GM12874 (cell line): Measurements from ENCODE around the gene PLA2G15.

Experiments
- CTCF ChIP-seq: IDR thresholded peaks from 2 replicates; pipeline ENCODE4 v1.5.1; 2011; ENCODE audit warnings: low read depth, mild to moderate bottlenecking, control low read depth, low read length, moderate library complexity; ENCODE audit not compliant: insufficient read depth

PLA2G15 gene

GRCh38 chr16:68216240-68216639, 28.9 kb upstream of the PLA2G15 start:
- no peak for TF ChIP-seq CTCF

DNA sequence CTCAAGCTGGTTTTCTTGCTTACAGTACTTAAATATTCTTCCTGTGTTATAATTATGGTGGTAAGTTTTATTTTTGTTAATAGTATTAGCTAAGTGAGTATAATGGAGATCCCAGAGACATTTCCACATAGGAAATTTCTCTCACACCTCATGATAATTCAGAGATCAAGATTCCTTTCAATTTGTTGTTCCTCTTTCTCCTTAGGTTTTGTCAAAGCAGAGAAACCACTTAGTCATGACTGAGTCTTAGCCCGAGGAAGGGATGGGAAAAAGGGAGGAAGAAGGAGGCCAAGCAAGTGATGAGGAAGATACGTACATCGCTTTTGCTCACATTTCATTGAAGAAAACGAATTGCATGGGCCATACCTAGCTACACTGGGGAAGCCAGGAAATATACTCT, 27.7 kb upstream of the PLA2G15 start:
- no peak for TF ChIP-seq CTCF

GRCh38 chr16:68219725-68220351, 25.3 kb upstream of the PLA2G15 start:
- no peak for TF ChIP-seq CTCF

GRCh38 chr16:68223072-68223471, 22.1 kb upstream of the PLA2G15 start:
- no peak for TF ChIP-seq CTCF

- no peak for TF ChIP-seq CTCF
These were observed 19.1 kb upstream of the PLA2G15 start for GRCh38 chr16:68226116-68226515.

DNA sequence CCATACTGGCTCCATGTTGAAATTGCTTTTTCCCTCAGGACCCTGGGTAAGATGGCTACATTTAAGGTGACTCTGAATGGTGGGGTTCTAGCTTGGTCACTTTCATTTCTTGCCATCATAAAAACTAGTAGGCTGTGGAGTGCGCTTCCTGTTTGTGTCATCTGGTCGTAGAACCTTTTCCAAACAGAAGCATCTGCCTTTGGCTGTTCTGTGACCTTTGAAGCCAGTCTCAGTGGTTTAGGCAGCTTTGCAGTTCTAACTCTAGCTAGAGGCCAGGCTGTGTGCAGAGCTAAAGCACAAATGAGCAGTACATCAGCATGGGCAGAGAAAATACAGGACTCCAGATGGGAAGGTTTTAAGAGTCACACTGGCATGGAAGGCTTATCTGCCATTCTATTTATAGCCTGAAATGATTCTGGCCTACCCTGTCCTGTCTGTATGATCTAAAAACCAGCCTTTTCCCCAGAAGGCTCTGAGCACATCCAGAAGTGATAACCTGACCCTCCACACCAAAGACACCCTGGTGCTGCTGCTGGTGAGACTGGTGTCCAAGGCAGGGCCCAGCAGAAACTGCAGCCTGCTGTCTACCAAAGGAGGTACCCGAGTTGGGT, 17.9 kb upstream of the PLA2G15 start:
- TF ChIP-seq CTCF, result no peak

DNA sequence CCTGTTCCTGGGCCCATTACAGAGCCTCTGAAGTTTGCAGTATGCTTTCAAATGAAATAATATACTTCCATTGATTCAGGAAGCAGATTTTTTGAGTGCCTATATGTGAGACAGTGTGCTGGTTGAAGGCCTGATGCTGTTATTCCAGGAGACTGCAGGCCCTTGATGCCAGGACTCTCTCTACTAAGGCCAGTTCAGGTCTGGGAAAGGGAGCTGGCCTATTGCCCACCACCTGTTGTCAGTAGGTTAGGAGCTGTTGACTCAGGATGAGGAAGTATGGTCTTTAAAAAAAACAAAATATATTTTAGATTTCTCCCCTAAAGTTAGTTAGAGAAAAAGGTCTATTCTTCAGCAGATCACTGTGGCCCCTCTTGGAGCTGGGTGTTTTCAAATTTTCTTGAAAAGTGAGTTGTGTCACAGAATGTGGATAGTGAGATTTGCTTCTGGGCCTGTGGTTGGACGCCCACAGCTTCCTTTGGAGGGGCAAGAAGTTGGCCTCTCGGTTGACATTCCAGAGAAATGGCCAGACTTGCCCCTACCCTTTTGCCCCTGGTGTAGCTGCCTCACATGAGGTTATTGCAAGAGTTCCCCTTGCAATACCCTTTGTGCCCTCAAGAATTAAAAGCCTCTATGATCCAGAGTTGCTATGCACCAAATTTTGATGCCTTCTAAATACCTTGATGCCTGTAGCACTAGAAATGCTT, 17.2 kb upstream of the PLA2G15 start:
- TF ChIP-seq CTCF, result no peak
